Measurements from ENCODE around the gene TMEM238L.

TMEM238L gene

GRCh38 chr17:10779609-10780008, 24.3 kb downstream of the TMEM238L start:
- DNase-seq (ENCODE audit: insufficient read length, low spot score) (no peak), FAIRE-seq (no peak)
- TF ChIP-seq TAF1 (IDR thresholded peaks at IDR 0.05; ENCODE audit: low read depth, low read length), result no peak
- no peak for TF ChIP-seq PAX5 (IDR thresholded peaks at IDR 0.05; ENCODE audit: insufficient read depth, low read length, severe bottlenecking)
- no peak for TF ChIP-seq POLR2A (IDR thresholded peaks at IDR 0.05; ENCODE audit: low read depth, low read length)
- TF ChIP-seq POU2F2 (IDR thresholded peaks at IDR 0.05; ENCODE audit: low read depth, low read length), result no peak

- no peak for TF ChIP-seq POU2F2 (IDR thresholded peaks at IDR 0.05; ENCODE audit: low read depth, low read length)
- no peak for TF ChIP-seq POLR2AphosphoS5 (IDR thresholded peaks at IDR 0.05; ENCODE audit: low read depth, low read length)
- no peak for TF ChIP-seq POLR2A (IDR thresholded peaks at IDR 0.05; ENCODE audit: low read depth, low read length)
- no peak for TF ChIP-seq TAF1 (IDR thresholded peaks at IDR 0.05; ENCODE audit: low read depth, low read length)
- TF ChIP-seq SPI1 (IDR thresholded peaks at IDR 0.05; ENCODE audit: low read depth, low read length), result no peak
- TF ChIP-seq PAX5 (IDR thresholded peaks at IDR 0.05; ENCODE audit: insufficient read depth, low read length, severe bottlenecking), result no peak
- DNase-seq (ENCODE audit: insufficient read length, low spot score) (no peak), FAIRE-seq (no peak)
Observed at GRCh38 chr17:10777890-10778289, 26.0 kb downstream of the TMEM238L start.

GRCh38 chr17:10777131-10777807, 26.6 kb downstream of the TMEM238L start:
- TF ChIP-seq POU2F2 (IDR thresholded peaks at IDR 0.05; ENCODE audit: low read depth, low read length) (no peak), TAF1 (IDR thresholded peaks at IDR 0.05; ENCODE audit: low read depth, low read length) (no peak), PAX5 (IDR thresholded peaks at IDR 0.05; ENCODE audit: insufficient read depth, low read length, severe bottlenecking) (no peak), POLR2A (IDR thresholded peaks at IDR 0.05; ENCODE audit: low read depth, low read length) (no peak), POLR2AphosphoS5 (IDR thresholded peaks at IDR 0.05; ENCODE audit: low read depth, low read length) (no peak), SPI1 (IDR thresholded peaks at IDR 0.05; ENCODE audit: low read depth, low read length) (no peak)
- DNase-seq (ENCODE audit: insufficient read length, low spot score) (no peak), FAIRE-seq (no peak)

- TF ChIP-seq PAX5 (IDR thresholded peaks at IDR 0.05; ENCODE audit: insufficient read depth, low read length, severe bottlenecking) (no peak), POU2F2 (IDR thresholded peaks at IDR 0.05; ENCODE audit: low read depth, low read length) (no peak)
- DNase-seq (ENCODE audit: insufficient read length, low spot score) (no peak), FAIRE-seq (no peak)
Observed at GRCh38 chr17:10776381-10776780, 27.5 kb downstream of the TMEM238L start.

- TF ChIP-seq TAF1 (IDR thresholded peaks at IDR 0.05; ENCODE audit: low read depth, low read length), result no peak
- TF ChIP-seq POLR2AphosphoS5 (IDR thresholded peaks at IDR 0.05; ENCODE audit: low read depth, low read length), result no peak
- no peak for TF ChIP-seq POU2F2 (IDR thresholded peaks at IDR 0.05; ENCODE audit: low read depth, low read length)
- no peak for TF ChIP-seq SPI1 (IDR thresholded peaks at IDR 0.05; ENCODE audit: low read depth, low read length)
- TF ChIP-seq PAX5 (IDR thresholded peaks at IDR 0.05; ENCODE audit: insufficient read depth, low read length, severe bottlenecking), result no peak
- TF ChIP-seq POLR2A (IDR thresholded peaks at IDR 0.05; ENCODE audit: low read depth, low read length), result no peak
- no peak for DNase-seq (ENCODE audit: insufficient read length, low spot score)
- no peak for FAIRE-seq
Observed at GRCh38 chr17:10775740-10776356, 28.1 kb downstream of the TMEM238L start.

- no peak for DNase-seq (ENCODE audit: insufficient read length, low spot score)
- no peak for TF ChIP-seq POLR2AphosphoS5 (IDR thresholded peaks at IDR 0.05; ENCODE audit: low read depth, low read length)
- no peak for TF ChIP-seq POLR2A (IDR thresholded peaks at IDR 0.05; ENCODE audit: low read depth, low read length)
- no peak for TF ChIP-seq SPI1 (IDR thresholded peaks at IDR 0.05; ENCODE audit: low read depth, low read length)
- no peak for TF ChIP-seq TAF1 (IDR thresholded peaks at IDR 0.05; ENCODE audit: low read depth, low read length)
- no peak for TF ChIP-seq PAX5 (IDR thresholded peaks at IDR 0.05; ENCODE audit: insufficient read depth, low read length, severe bottlenecking)
- no peak for TF ChIP-seq POU2F2 (IDR thresholded peaks at IDR 0.05; ENCODE audit: low read depth, low read length)
- no peak for FAIRE-seq
Observed at GRCh38 chr17:10775058-10775457, 28.8 kb downstream of the TMEM238L start.

GRCh38 chr17:10773391-10773790, 30.5 kb downstream of the TMEM238L start:
- FAIRE-seq, result no peak
- no peak for DNase-seq (ENCODE audit: insufficient read length, low spot score)
- TF ChIP-seq POLR2AphosphoS5 (IDR thresholded peaks at IDR 0.05; ENCODE audit: low read depth, low read length), result no peak
- TF ChIP-seq TAF1 (IDR thresholded peaks at IDR 0.05; ENCODE audit: low read depth, low read length), result no peak
- TF ChIP-seq SPI1 (IDR thresholded peaks at IDR 0.05; ENCODE audit: low read depth, low read length), result no peak
- no peak for TF ChIP-seq POU2F2 (IDR thresholded peaks at IDR 0.05; ENCODE audit: low read depth, low read length)
- no peak for TF ChIP-seq POLR2A (IDR thresholded peaks at IDR 0.05; ENCODE audit: low read depth, low read length)

- FAIRE-seq (peak; percentile 28), DNase-seq (ENCODE audit: insufficient read length, low spot score) (peak; percentile 23)
- TF ChIP-seq PAX5 (IDR thresholded peaks at IDR 0.05; ENCODE audit: insufficient read depth, low read length, severe bottlenecking), result no peak
- no peak for TF ChIP-seq SPI1 (IDR thresholded peaks at IDR 0.05; ENCODE audit: low read depth, low read length)
- no peak for TF ChIP-seq TAF1 (IDR thresholded peaks at IDR 0.05; ENCODE audit: low read depth, low read length)
- no peak for TF ChIP-seq POLR2AphosphoS5 (IDR thresholded peaks at IDR 0.05; ENCODE audit: low read depth, low read length)
- no peak for TF ChIP-seq POU2F2 (IDR thresholded peaks at IDR 0.05; ENCODE audit: low read depth, low read length)
Observed at GRCh38 chr17:10772425-10773380, 31.2 kb downstream of the TMEM238L start.

- DNase-seq (ENCODE audit: insufficient read length, low spot score), result no peak
- FAIRE-seq, result no peak
- TF ChIP-seq POLR2A (IDR thresholded peaks at IDR 0.05; ENCODE audit: low read depth, low read length), result no peak
- TF ChIP-seq PAX5 (IDR thresholded peaks at IDR 0.05; ENCODE audit: insufficient read depth, low read length, severe bottlenecking), result no peak
- no peak for TF ChIP-seq POLR2AphosphoS5 (IDR thresholded peaks at IDR 0.05; ENCODE audit: low read depth, low read length)
- TF ChIP-seq SPI1 (IDR thresholded peaks at IDR 0.05; ENCODE audit: low read depth, low read length), result no peak
- TF ChIP-seq TAF1 (IDR thresholded peaks at IDR 0.05; ENCODE audit: low read depth, low read length), result no peak
- TF ChIP-seq POU2F2 (IDR thresholded peaks at IDR 0.05; ENCODE audit: low read depth, low read length), result no peak
Observed at GRCh38 chr17:10771148-10771547, 32.8 kb downstream of the TMEM238L start.

All from GM12891 (cell line).